Inferior parietal cortex (tissue), 1 donor: ENCODE measurements around the gene TBXAS1.
"Not testable (repeated sequence)": the region's sequence is repeated elsewhere in the genome, so short reads cannot be mapped to it uniquely, and the experiment has no call there.

Experiments used
- DNase-seq: peaks from one replicate; pipeline ENCODE4 v3.0.0-alpha.2; 2016; ENCODE audit errors: extremely low spot score

TBXAS1 gene

GRCh38 chr7:139827042-139827441, 2.0 kb upstream of the TBXAS1 start:
- DNase-seq, result no peak

GRCh38 chr7:139828446-139828845, 618 bp upstream of the TBXAS1 start:
- DNase-seq, result no peak

- no peak for DNase-seq
Measured at GRCh38 chr7:139829775-139830117, 682 bp downstream of the TBXAS1 start.

- no peak for DNase-seq
Measured at GRCh38 chr7:139830292-139830691, 1.2 kb downstream of the TBXAS1 start.

- no peak for DNase-seq
Measured at GRCh38 chr7:139830782-139831501, 1.9 kb downstream of the TBXAS1 start.

GRCh38 chr7:139835848-139836247, 6.8 kb downstream of the TBXAS1 start:
- not testable (repeated sequence) for DNase-seq

- not testable (repeated sequence) for DNase-seq
Measured at GRCh38 chr7:139837291-139837690, 8.2 kb downstream of the TBXAS1 start.

- no peak for DNase-seq
Measured at GRCh38 chr7:139838276-139838675, 9.2 kb downstream of the TBXAS1 start.

- no peak for DNase-seq
Measured at GRCh38 chr7:139838876-139839275, 9.8 kb downstream of the TBXAS1 start.

GRCh38 chr7:139840776-139841175, 11.7 kb downstream of the TBXAS1 start:
- no peak for DNase-seq

- no peak for DNase-seq
Measured at GRCh38 chr7:139842401-139843210, 13.5 kb downstream of the TBXAS1 start.

GRCh38 chr7:139843211-139843537, 14.1 kb downstream of the TBXAS1 start:
- DNase-seq, result not testable (repeated sequence)

GRCh38 chr7:139844779-139845442, 15.8 kb downstream of the TBXAS1 start:
- DNase-seq, result no peak

GRCh38 chr7:139845443-139845805, 16.4 kb downstream of the TBXAS1 start:
- DNase-seq, result no peak

- no peak for DNase-seq
Measured at GRCh38 chr7:139846297-139846696, 17.2 kb downstream of the TBXAS1 start.

- DNase-seq, result no peak
Measured at GRCh38 chr7:139848274-139848673, 19.2 kb downstream of the TBXAS1 start.

- DNase-seq, result no peak
Measured at GRCh38 chr7:139850906-139851305, 21.8 kb downstream of the TBXAS1 start.

- DNase-seq, result no peak
Measured at GRCh38 chr7:139851770-139852481, 22.9 kb downstream of the TBXAS1 start.

GRCh38 chr7:139852482-139852845, 23.4 kb downstream of the TBXAS1 start:
- DNase-seq, result no peak

GRCh38 chr7:139853506-139854123, 24.6 kb downstream of the TBXAS1 start:
- DNase-seq, result no peak

GRCh38 chr7:139854124-139854511, 25.1 kb downstream of the TBXAS1 start:
- no peak for DNase-seq
